ENCODE data around the gene PRR35.

Gene PRR35

DNA sequence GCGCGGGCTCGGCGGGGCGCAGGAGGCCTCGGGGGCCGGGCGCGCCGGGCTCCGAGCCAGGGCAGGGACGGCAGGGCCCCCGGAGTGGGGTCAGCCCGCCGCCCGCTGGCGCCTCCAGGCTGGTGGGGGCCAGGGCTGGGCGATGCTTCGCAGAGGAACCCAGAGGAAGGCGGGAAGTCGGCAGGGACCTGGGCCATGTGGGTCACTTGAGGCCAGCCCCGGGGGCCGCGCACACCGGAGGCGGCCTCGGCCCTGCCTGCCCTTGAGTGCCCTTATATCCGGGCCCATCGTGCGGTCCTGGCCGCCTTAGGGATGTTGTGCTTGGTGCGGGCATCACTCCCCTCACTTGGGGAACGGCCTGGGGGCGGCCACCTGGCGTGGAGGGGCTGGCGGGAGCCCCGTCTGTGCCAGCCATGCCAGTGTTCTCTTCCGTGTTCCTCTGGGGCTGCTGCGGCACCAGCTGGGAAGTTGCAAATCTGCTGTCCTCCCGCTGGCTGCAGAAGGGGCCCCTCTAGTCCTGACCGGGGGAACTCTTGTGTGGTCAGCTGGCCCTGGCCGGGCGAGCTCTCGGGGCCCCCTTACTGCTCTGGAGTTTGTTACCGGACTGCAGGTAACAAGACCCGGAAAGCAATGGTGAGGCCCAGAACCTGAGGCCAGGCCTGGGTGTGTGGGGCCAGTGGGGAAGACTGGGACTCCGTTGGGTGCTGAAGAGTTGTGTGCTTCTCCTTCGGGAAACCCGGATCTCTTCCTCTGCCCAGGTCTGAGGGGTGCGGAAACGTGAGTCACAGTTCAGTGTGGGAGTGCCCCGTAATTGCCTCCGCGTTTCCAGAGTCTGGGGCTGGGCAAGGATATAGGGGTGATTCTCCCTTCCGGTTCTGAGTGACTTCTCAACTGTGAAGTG is 31.8 kb upstream of the PRR35 start:
- TF ChIP-seq, protein P1, sequence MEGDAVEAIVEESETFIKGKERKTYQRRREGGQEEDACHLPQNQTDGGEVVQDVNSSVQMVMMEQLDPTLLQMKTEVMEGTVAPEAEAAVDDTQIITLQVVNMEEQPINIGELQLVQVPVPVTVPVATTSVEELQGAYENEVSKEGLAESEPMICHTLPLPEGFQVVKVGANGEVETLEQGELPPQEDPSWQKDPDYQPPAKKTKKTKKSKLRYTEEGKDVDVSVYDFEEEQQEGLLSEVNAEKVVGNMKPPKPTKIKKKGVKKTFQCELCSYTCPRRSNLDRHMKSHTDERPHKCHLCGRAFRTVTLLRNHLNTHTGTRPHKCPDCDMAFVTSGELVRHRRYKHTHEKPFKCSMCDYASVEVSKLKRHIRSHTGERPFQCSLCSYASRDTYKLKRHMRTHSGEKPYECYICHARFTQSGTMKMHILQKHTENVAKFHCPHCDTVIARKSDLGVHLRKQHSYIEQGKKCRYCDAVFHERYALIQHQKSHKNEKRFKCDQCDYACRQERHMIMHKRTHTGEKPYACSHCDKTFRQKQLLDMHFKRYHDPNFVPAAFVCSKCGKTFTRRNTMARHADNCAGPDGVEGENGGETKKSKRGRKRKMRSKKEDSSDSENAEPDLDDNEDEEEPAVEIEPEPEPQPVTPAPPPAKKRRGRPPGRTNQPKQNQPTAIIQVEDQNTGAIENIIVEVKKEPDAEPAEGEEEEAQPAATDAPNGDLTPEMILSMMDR (conservative IDR thresholded peaks at IDR 0.05; ENCODE audit: low read depth, low read length) = no peak
- H3K4me3 ChIP-seq (ENCODE audit: low read length) = peak overlapping the region; percentile 68
- DNase-seq (ENCODE audit: low read depth) = no peak

DNA sequence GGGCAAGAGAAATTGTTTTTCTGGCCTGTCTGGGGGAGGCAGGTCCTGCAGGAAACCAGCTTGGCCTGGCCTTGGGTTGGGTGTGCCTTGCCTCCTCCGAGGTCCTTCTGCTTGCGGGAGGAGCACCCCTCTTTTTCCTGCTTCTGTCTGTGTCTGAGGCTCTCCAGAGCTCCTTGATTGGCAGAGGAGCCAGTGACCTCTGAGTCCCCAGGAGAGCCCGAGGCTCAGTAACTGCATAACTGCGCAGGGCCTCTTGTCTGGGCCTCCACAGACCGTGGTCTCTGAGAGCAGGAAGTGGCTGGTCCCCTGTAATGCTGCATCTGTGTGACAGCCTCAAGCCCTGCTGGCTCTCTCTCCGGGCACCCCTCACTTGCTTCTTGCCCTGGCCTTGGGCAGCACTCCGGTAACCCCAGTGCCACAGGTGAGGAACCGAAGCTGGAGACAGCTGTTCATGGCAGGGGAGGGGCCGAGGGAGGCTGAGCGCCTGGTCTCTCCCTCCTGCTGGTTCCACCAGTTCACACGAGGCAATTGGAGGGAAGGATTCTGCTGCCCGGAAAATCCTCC is 31.1 kb upstream of the PRR35 start:
- TF ChIP-seq, protein P1 (conservative IDR thresholded peaks at IDR 0.05; ENCODE audit: low read depth, low read length) = no peak
- DNase-seq (ENCODE audit: low read depth) = no peak
- H3K4me3 ChIP-seq (ENCODE audit: low read length) = peak overlapping the region; percentile 68

DNA sequence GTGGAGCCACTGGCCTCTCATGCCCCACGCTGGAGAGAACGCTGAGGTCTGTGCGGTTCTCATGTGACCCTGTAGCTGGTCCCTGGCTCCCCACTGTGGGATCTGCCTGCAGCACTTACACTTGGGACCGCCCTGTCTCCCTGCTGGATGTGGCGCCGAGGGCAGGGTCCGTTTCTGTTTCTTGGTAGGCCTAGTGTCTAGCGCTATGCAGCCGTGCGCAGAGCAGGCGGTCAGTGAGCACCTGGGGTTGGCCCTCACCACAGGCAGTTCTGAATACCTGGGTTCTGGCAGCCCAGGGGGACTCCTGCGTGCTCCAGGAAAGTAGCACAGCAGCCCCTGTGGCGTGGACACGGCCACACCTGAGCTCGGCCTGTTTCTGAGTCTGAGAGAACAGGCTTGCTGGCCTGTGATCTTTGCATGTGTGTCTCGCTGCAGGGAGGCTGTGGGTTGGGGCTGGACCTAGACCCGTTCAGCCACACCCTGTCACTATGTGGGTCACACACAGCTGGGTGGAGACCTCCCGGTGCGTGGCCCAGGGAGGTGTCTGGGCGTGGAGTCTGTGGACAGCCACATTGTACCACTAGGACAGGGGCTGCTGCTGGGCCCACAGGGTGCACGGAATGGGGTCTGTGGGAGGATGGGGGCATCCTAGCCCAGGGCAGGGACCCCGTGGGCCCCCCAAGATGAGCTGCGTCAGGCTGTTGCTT is 29.9 kb upstream of the PRR35 start:
- TF ChIP-seq, protein P1 (conservative IDR thresholded peaks at IDR 0.05; ENCODE audit: low read depth, low read length) = no peak
- no peak for DNase-seq (ENCODE audit: low read depth)
- no peak overlapping the region for H3K4me3 ChIP-seq (ENCODE audit: low read length)

DNA sequence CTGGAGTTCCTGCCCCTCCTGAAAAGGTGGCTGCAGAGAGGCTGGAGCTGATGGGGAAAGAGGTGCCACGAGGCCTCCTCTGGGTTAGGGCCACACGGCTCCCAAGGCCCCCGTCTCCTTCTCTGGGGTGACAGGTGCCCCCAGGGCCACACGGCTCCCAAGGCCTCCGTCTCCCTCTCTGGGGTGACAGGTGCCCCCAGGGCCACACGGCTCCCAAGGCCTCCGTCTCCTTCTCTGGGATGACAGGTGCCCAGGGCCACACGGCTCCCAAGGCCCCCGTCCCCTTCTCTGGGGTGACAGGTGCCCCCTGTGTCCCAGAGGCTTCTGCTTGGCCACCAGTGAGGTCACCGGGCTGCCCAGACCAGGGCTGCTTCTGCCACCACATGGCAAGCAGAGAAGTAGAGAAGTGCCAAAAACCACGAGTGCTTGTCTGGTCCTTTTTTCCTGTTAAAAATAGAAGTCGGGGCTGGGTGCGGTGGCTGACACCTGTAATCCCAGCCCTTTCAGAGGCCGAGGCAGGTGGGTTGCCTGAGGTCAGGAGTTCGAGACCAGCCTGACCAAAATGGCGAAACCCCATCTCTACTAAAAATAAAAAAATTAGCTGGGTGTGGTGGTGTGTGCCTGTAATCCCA is 28.6 kb upstream of the PRR35 start:
- DNase-seq (ENCODE audit: low read depth) = no peak
- no peak overlapping the region for H3K4me3 ChIP-seq (ENCODE audit: low read length)
- TF ChIP-seq, protein P1 (conservative IDR thresholded peaks at IDR 0.05; ENCODE audit: low read depth, low read length) = no peak

DNA sequence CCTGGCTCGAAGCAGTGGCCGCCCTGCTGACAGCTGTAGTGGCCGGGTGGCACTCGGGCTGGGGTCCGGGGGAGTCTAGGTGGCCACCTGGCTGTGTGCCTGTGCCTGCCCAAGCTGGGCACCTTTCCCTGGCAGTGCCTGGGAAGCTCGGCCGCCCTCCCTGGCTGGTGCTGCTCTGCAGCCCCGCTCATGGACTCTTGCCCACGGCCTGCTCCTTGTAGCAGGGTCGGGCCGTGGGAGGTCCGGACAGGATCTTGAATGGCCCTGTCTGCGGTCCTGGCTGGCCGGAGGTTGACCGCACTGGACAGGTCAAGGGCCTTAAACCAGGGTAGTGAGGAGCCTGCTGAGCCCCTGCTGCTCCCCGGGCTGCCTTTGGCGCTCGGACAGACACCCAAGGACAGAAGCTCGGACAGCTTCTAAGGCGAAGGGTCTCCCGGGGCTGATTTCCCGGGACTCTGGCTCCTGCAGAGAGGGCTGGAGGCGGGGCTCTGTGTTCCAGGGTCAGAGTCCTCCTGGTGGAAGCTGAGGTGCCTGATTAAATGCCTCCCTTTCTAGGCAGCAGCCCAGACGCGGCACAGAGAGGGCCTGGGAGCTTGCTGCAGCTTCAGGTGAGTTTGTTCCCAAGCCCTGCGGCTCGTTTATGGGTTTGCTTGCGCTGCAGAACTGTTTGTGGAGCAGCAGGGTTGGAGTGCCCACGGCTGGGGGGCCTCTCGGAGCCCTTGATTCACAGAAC is 26.6 kb upstream of the PRR35 start:
- no peak overlapping the region for H3K4me3 ChIP-seq (ENCODE audit: low read length)
- DNase-seq (ENCODE audit: low read depth) = no peak
- TF ChIP-seq, protein P1 (conservative IDR thresholded peaks at IDR 0.05; ENCODE audit: low read depth, low read length) = no peak

DNA sequence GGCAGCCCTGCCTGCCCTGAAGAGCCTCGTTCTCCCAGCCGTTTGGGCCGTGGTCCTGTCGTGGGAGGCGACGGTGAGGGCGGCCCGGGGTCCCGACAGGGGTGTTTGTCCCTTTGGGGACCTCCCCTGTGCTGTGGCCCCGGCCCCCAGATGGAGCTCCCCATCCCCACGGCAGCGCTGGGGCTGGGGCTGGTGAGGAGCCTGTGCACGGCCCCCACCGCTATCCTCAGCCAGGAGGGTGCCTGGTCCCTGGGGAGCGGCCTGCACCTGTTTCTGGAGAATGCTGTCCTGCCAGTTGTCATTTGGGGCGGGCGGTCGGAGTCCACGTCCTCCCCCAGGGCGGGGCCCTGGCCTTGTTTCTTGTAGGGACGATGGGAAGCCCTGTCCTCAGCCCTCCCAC is 26.1 kb upstream of the PRR35 start:
- no peak overlapping the region for H3K4me3 ChIP-seq (ENCODE audit: low read length)
- TF ChIP-seq, protein P1 (conservative IDR thresholded peaks at IDR 0.05; ENCODE audit: low read depth, low read length) = no peak
- DNase-seq (ENCODE audit: low read depth) = no peak
